ENCODE results near the gene ZNF692. TPM values are rescaled to one million over a fixed set of nuclear protein-coding genes. Genes with fewer than 3 reads are reported as not detected.

ZNF692 gene
- total and polyA plus RNA-seq, 2 of the 13 experiments (the other 11 are each of a cell fraction or from before 2014, with no cell fraction given), result 27.3 to 45.8 TPM

DNA sequence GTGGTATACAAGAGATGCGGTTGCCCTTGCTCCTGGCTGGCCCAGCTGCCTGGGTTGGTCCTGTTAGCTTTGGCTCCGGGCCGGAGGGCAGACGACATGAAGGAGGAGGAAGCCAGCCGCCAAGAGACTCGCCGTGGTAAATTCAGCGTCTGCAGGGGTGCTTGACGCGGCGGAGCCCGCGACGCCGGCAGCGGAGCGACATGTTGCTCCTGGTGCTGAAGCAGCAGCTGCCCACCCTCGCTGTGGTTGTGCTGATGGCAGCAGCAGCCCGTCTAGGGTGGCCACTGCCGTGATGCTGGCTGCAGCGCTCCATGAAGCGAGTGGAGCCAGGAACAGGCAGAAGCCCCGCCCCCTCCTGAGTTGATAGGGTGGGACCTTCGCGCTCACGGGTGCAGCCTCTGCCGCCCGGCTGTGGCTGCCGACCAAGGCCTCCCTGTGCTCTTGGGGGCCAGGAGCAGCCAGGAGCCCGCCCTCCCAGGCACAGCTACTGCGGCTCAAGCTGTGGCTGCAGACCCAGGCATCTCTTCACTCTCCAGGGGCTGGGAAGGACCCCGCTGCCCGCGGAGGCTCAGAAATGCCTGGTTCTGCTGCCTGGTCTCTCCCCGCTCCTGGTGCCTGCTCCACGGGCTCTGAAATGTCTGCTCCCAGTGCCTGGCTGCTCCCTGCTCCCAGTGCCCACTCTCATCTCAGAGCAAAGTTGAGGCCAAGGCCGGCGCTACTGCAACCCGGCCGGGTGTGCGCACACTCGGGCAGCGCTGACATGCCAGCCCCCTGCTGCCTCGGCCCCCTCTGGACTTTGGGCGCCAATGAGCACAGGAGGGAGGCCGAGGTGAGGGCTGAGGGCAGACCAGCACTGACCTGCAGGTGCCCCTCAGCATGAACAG is 4.4 kb upstream of the ZNF692 start (continued):
- TF ChIP-seq ZNF816 (CRISPR knock-in tag; IDR thresholded peaks at IDR 0.05; ENCODE audit: borderline replicate concordance) (no peak; the same call in 1 of the 2 replicates), ZNF570 (CRISPR knock-in tag; IDR thresholded peaks at IDR 0.05; ENCODE audit: borderline replicate concordance) (no peak), IRX3 (CRISPR knock-in tag; IDR thresholded peaks at IDR 0.05; ENCODE audit: borderline replicate concordance, low read depth) (no peak), SMARCC2 (IDR thresholded peaks at IDR 0.05) (no peak), MAFG (CRISPR knock-in tag; IDR thresholded peaks at IDR 0.05) (no peak), SIN3A (IDR thresholded peaks at IDR 0.05; ENCODE audit: borderline replicate concordance, low read depth, low read length) (0 out of 2 replicates have a peak, but pooled peaks have one; percentile 58), ZNF746 (CRISPR knock-in tag; IDR thresholded peaks at IDR 0.05) (peak; percentile 82), MIXL1 (CRISPR knock-in tag; IDR thresholded peaks at IDR 0.05) (no peak), AHR (CRISPR knock-in tag; IDR thresholded peaks at IDR 0.05) (peak; percentile 58; the same call in 1 of the 2 replicates), RXRB (CRISPR knock-in tag; IDR thresholded peaks at IDR 0.05; ENCODE audit: borderline replicate concordance) (0 out of 2 replicates have a peak, but pooled peaks have one; percentile 16), ZSCAN20 (CRISPR knock-in tag; IDR thresholded peaks at IDR 0.05; ENCODE audit: borderline replicate concordance) (peak; percentile 77; the same call in 1 of the 2 replicates), ZNF788 (CRISPR knock-in tag; IDR thresholded peaks at IDR 0.05; ENCODE audit: borderline replicate concordance) (peak; percentile 90)
- TF ChIP-seq, protein P1, sequence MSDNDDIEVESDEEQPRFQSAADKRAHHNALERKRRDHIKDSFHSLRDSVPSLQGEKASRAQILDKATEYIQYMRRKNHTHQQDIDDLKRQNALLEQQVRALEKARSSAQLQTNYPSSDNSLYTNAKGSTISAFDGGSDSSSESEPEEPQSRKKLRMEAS (IDR thresholded peaks at IDR 0.05), result peak; percentile 68
- TF ChIP-seq, protein P2, sequence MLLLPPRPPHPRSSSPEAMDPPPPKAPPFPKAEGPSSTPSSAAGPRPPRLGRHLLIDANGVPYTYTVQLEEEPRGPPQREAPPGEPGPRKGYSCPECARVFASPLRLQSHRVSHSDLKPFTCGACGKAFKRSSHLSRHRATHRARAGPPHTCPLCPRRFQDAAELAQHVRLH (CRISPR knock-in tag; IDR thresholded peaks at IDR 0.05; ENCODE audit: borderline replicate concordance, low read depth), result peak; percentile 33; the same call in 1 of the 2 replicates
- TF ChIP-seq, protein P3, sequence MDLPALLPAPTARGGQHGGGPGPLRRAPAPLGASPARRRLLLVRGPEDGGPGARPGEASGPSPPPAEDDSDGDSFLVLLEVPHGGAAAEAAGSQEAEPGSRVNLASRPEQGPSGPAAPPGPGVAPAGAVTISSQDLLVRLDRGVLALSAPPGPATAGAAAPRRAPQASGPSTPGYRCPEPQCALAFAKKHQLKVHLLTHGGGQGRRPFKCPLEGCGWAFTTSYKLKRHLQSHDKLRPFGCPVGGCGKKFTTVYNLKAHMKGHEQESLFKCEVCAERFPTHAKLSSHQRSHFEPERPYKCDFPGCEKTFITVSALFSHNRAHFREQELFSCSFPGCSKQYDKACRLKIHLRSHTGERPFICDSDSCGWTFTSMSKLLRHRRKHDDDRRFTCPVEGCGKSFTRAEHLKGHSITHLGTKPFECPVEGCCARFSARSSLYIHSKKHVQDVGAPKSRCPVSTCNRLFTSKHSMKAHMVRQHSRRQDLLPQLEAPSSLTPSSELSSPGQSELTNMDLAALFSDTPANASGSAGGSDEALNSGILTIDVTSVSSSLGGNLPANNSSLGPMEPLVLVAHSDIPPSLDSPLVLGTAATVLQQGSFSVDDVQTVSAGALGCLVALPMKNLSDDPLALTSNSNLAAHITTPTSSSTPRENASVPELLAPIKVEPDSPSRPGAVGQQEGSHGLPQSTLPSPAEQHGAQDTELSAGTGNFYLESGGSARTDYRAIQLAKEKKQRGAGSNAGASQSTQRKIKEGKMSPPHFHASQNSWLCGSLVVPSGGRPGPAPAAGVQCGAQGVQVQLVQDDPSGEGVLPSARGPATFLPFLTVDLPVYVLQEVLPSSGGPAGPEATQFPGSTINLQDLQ (CRISPR knock-in tag; IDR thresholded peaks at IDR 0.05), result 0 out of 2 replicates have a peak, but pooled peaks have one; percentile 80
- TF ChIP-seq, protein P4, sequence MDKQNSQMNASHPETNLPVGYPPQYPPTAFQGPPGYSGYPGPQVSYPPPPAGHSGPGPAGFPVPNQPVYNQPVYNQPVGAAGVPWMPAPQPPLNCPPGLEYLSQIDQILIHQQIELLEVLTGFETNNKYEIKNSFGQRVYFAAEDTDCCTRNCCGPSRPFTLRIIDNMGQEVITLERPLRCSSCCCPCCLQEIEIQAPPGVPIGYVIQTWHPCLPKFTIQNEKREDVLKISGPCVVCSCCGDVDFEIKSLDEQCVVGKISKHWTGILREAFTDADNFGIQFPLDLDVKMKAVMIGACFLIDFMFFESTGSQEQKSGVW (CRISPR knock-in tag; IDR thresholded peaks at IDR 0.05; ENCODE audit: borderline replicate concordance), result no peak
- TF ChIP-seq, protein P5, sequence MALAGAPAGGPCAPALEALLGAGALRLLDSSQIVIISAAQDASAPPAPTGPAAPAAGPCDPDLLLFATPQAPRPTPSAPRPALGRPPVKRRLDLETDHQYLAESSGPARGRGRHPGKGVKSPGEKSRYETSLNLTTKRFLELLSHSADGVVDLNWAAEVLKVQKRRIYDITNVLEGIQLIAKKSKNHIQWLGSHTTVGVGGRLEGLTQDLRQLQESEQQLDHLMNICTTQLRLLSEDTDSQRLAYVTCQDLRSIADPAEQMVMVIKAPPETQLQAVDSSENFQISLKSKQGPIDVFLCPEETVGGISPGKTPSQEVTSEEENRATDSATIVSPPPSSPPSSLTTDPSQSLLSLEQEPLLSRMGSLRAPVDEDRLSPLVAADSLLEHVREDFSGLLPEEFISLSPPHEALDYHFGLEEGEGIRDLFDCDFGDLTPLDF (CRISPR knock-in tag; IDR thresholded peaks at IDR 0.05), result peak; percentile 58; the same call in 1 of the 2 replicates
- TF ChIP-seq, protein P6, sequence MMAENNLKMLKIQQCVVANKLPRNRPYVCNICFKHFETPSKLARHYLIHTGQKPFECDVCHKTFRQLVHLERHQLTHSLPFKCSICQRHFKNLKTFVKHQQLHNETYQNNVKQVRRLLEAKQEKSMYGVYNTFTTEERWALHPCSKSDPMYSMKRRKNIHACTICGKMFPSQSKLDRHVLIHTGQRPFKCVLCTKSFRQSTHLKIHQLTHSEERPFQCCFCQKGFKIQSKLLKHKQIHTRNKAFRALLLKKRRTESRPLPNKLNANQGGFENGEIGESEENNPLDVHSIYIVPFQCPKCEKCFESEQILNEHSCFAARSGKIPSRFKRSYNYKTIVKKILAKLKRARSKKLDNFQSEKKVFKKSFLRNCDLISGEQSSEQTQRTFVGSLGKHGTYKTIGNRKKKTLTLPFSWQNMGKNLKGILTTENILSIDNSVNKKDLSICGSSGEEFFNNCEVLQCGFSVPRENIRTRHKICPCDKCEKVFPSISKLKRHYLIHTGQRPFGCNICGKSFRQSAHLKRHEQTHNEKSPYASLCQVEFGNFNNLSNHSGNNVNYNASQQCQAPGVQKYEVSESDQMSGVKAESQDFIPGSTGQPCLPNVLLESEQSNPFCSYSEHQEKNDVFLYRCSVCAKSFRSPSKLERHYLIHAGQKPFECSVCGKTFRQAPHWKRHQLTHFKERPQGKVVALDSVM (CRISPR knock-in tag; IDR thresholded peaks at IDR 0.05), result peak; percentile 70
- TF ChIP-seq, protein P7, sequence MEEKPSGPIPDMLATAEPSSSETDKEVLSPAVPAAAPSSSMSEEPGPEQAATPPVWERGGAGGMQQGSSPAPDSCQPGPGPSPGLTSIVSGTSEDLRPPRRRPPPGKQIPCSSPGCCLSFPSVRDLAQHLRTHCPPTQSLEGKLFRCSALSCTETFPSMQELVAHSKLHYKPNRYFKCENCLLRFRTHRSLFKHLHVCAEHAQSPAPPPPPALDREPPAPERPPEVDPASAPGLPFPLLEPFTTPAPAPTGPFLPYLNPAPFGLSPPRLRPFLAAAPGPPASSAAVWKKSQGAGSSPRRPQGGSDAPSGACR (CRISPR knock-in tag; IDR thresholded peaks at IDR 0.05), result no peak

All from HepG2 (cell line).